Measurements from ENCODE around the gene SDSL.

SDSL gene

GRCh38 chr12:113456199-113456598, 34.0 kb downstream of the SDSL start:
- ATAC-seq (replicated peaks) (no peak), DNase-seq (no peak)
- H3K9me3 Mint-ChIP-seq: no peaks in the 10 kb centered on the region
- no peak overlapping the region for H3K4me3 Mint-ChIP-seq
- no peaks in the 10 kb centered on the region for H3K36me3 Mint-ChIP-seq (ENCODE audit: insufficient read depth)
- peaks cover 31 to 52% of the 10 kb centered on the region in 2 donors for H3K27me3 Mint-ChIP-seq
- H3K27ac Mint-ChIP-seq: no peak overlapping the region
- H3K4me1 Mint-ChIP-seq (ENCODE audit: low read depth in 2 of 2): no peaks in the 10 kb centered on the region

GRCh38 chr12:113456761-113457160, 34.6 kb downstream of the SDSL start:
- Mint-ChIP-seq H3K36me3 (ENCODE audit: insufficient read depth) (no peaks in the 10 kb centered on the region), H3K4me3 (no peak overlapping the region), H3K27ac (no peak overlapping the region), H3K27me3 (peaks cover 31 to 58% of the 10 kb centered on the region in 2 donors), H3K9me3 (no peaks in the 10 kb centered on the region), H3K4me1 (ENCODE audit: low read depth in 2 of 2) (no peaks in the 10 kb centered on the region)
- DNase-seq (no peak), ATAC-seq (replicated peaks) (no peak)

- DNase-seq (no peak), ATAC-seq (replicated peaks) (no peak)
- H3K4me1 Mint-ChIP-seq (ENCODE audit: low read depth in 2 of 2): peaks cover 0 to under 1% of the 10 kb centered on the region in 2 donors
- no peak overlapping the region for H3K4me3 Mint-ChIP-seq
- H3K27me3 Mint-ChIP-seq: peaks cover 31 to 62% of the 10 kb centered on the region in 2 donors
- no peaks in the 10 kb centered on the region for H3K36me3 Mint-ChIP-seq (ENCODE audit: insufficient read depth)
- no peaks in the 10 kb centered on the region for H3K9me3 Mint-ChIP-seq
- no peak overlapping the region for H3K27ac Mint-ChIP-seq
Measured at GRCh38 chr12:113457185-113457584, 35.0 kb downstream of the SDSL start.

GRCh38 chr12:113457710-113458109, 35.5 kb downstream of the SDSL start:
- ATAC-seq (replicated peaks): no peak
- peaks cover 0 to 5% of the 10 kb centered on the region in 2 donors for H3K4me1 Mint-ChIP-seq (ENCODE audit: low read depth in 2 of 2)
- no peak overlapping the region for H3K27ac Mint-ChIP-seq
- H3K27me3 Mint-ChIP-seq: peaks cover 36 to 68% of the 10 kb centered on the region in 2 donors
- DNase-seq: no peak
- H3K9me3 Mint-ChIP-seq: no peaks in the 10 kb centered on the region
- no peak overlapping the region for H3K4me3 Mint-ChIP-seq
- no peaks in the 10 kb centered on the region for H3K36me3 Mint-ChIP-seq (ENCODE audit: insufficient read depth)

GRCh38 chr12:113459981-113460380, 37.8 kb downstream of the SDSL start:
- Mint-ChIP-seq H3K9me3 (no peaks in the 10 kb centered on the region), H3K4me3 (no peak overlapping the region), H3K27me3 (peaks cover 53 to 90% of the 10 kb centered on the region in 2 donors), H3K27ac (no peak overlapping the region), H3K4me1 (ENCODE audit: low read depth in 2 of 2) (peaks cover 9 to 13% of the 10 kb centered on the region in 2 donors), H3K36me3 (ENCODE audit: insufficient read depth) (no peaks in the 10 kb centered on the region)
- ATAC-seq (replicated peaks): no peak
- DNase-seq: no peak

GRCh38 chr12:113461666-113462065, 39.5 kb downstream of the SDSL start:
- Mint-ChIP-seq H3K4me1 (ENCODE audit: low read depth in 2 of 2) (peaks cover 9 to 16% of the 10 kb centered on the region in 2 donors), H3K27me3 (peaks cover 57 to 95% of the 10 kb centered on the region in 2 donors), H3K9me3 (no peaks in the 10 kb centered on the region), H3K27ac (no peak overlapping the region), H3K4me3 (no peak overlapping the region), H3K36me3 (ENCODE audit: insufficient read depth) (no peaks in the 10 kb centered on the region)
- no peak for ATAC-seq (replicated peaks)
- no peak for DNase-seq

- H3K4me3 Mint-ChIP-seq: peak overlapping the region; percentile 82 to 84
- peaks cover 9 to 19% of the 10 kb centered on the region in 2 donors for H3K4me1 Mint-ChIP-seq (ENCODE audit: low read depth in 2 of 2)
- peak; percentile 70 for ATAC-seq (replicated peaks)
- H3K27me3 Mint-ChIP-seq: peaks cover 56 to 95% of the 10 kb centered on the region in 2 donors
- H3K36me3 Mint-ChIP-seq (ENCODE audit: insufficient read depth): no peaks in the 10 kb centered on the region
- no peaks in the 10 kb centered on the region for H3K9me3 Mint-ChIP-seq
- peak overlapping the region in 1 of 2 donors; percentile 30 for H3K27ac Mint-ChIP-seq
- peak; percentile 50 to 65 (median 52) for DNase-seq
Measured at GRCh38 chr12:113462117-113462774, 40.1 kb downstream of the SDSL start.

GRCh38 chr12:113462998-113463745, 41.0 kb downstream of the SDSL start:
- H3K36me3 Mint-ChIP-seq (ENCODE audit: insufficient read depth): no peaks in the 10 kb centered on the region
- peak overlapping the region; percentile 82 to 84 for H3K4me3 Mint-ChIP-seq
- DNase-seq (no peak), ATAC-seq (replicated peaks) (no peak)
- no peaks in the 10 kb centered on the region for H3K9me3 Mint-ChIP-seq
- H3K27me3 Mint-ChIP-seq: peaks cover 53 to 95% of the 10 kb centered on the region in 2 donors
- no peak overlapping the region for H3K27ac Mint-ChIP-seq
- peaks cover 9 to 19% of the 10 kb centered on the region in 2 donors for H3K4me1 Mint-ChIP-seq (ENCODE audit: low read depth in 2 of 2)

GRCh38 chr12:113463746-113464451, 41.7 kb downstream of the SDSL start:
- Mint-ChIP-seq H3K4me3 (peak overlapping the region; percentile 61 to 69), H3K27ac (no peak overlapping the region), H3K9me3 (no peaks in the 10 kb centered on the region), H3K27me3 (peaks cover 57 to 95% of the 10 kb centered on the region in 2 donors), H3K4me1 (ENCODE audit: low read depth in 2 of 2) (peaks cover 9 to 19% of the 10 kb centered on the region in 2 donors), H3K36me3 (ENCODE audit: insufficient read depth) (no peaks in the 10 kb centered on the region)
- no peak for DNase-seq
- ATAC-seq (replicated peaks): no peak

GRCh38 chr12:113464452-113464775, 42.2 kb downstream of the SDSL start:
- H3K27ac Mint-ChIP-seq: no peak overlapping the region
- H3K9me3 Mint-ChIP-seq: no peaks in the 10 kb centered on the region
- peaks cover 57 to 95% of the 10 kb centered on the region in 2 donors for H3K27me3 Mint-ChIP-seq
- H3K4me1 Mint-ChIP-seq (ENCODE audit: low read depth in 2 of 2): peaks cover 9 to 19% of the 10 kb centered on the region in 2 donors
- H3K36me3 Mint-ChIP-seq (ENCODE audit: insufficient read depth): no peaks in the 10 kb centered on the region
- DNase-seq (no peak), ATAC-seq (replicated peaks) (no peak)
- H3K4me3 Mint-ChIP-seq: peak overlapping the region; percentile 61 to 69

GRCh38 chr12:113464852-113465719, 42.9 kb downstream of the SDSL start:
- H3K27ac Mint-ChIP-seq: no peak overlapping the region
- no peaks in the 10 kb centered on the region for H3K36me3 Mint-ChIP-seq (ENCODE audit: insufficient read depth)
- H3K4me1 Mint-ChIP-seq (ENCODE audit: low read depth in 2 of 2): peaks cover 9 to 19% of the 10 kb centered on the region in 2 donors
- no peaks in the 10 kb centered on the region for H3K9me3 Mint-ChIP-seq
- DNase-seq: no peak
- peaks cover 57 to 95% of the 10 kb centered on the region in 2 donors for H3K27me3 Mint-ChIP-seq
- ATAC-seq (replicated peaks): no peak
- H3K4me3 Mint-ChIP-seq: peak overlapping the region; percentile 61 to 69

GRCh38 chr12:113465808-113466453, 43.8 kb downstream of the SDSL start:
- peaks cover 11 to 19% of the 10 kb centered on the region in 2 donors for H3K4me1 Mint-ChIP-seq (ENCODE audit: low read depth in 2 of 2)
- H3K36me3 Mint-ChIP-seq (ENCODE audit: insufficient read depth): no peaks in the 10 kb centered on the region
- H3K27me3 Mint-ChIP-seq: peaks cover 60 to 95% of the 10 kb centered on the region in 2 donors
- no peak for DNase-seq
- no peaks in the 10 kb centered on the region for H3K9me3 Mint-ChIP-seq
- no peak overlapping the region for H3K27ac Mint-ChIP-seq
- no peak for ATAC-seq (replicated peaks)
- H3K4me3 Mint-ChIP-seq: peak overlapping the region in 1 of 2 donors; percentile 17
